ENCODE data around the gene PTPN18. TPM values are rescaled to one million over a fixed set of nuclear protein-coding genes. Genes with fewer than 3 reads are reported as not detected.

PTPN18 gene, protein sequence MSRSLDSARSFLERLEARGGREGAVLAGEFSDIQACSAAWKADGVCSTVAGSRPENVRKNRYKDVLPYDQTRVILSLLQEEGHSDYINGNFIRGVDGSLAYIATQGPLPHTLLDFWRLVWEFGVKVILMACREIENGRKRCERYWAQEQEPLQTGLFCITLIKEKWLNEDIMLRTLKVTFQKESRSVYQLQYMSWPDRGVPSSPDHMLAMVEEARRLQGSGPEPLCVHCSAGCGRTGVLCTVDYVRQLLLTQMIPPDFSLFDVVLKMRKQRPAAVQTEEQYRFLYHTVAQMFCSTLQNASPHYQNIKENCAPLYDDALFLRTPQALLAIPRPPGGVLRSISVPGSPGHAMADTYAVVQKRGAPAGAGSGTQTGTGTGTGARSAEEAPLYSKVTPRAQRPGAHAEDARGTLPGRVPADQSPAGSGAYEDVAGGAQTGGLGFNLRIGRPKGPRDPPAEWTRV
- total RNA-seq (2022; extraction: Qiagen RNA extraction; ENCODE audit: low read depth): 26.9 to 29.3 TPM (median 27.3 TPM) in 5 replicates

DNA sequence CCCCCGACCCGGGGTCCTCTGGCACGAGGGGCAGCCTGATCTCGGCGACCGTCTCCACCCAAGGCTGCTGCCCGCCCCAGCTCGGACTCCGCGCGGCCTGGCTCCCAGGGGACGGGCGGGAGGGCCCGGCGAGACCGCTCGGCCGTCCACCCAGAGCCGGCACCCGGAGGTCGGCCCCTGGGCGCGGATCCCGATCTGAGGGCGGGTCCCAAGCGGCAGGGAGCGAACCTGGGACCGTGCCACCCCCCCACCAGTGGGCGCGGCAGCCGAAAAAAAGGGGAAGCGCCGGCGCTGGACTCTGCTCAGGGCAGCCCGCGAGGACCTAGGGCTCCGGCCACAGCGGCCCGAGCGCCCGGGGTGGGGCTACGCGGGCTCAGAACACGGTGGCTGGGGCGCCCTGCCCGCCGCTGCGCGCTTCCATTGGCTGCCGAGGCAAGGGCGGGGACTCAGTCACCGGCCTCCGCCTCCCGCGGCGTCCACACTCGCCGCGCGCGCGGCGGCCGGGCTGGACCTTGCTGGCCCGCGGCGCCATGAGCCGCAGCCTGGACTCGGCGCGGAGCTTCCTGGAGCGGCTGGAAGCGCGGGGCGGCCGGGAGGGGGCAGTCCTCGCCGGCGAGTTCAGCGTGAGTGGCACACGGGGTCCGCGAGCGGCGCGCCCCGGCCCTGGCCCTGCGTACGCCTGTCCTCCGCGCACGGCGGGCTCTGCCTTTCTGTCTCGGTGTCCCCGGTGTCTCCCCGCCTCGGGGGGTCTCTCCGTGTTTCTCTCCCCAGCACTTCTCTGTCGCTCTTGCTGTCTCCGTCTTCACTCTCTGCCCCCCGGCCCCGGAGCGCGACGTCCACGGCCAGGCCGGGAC lies at the start of gene PTPN18:
Gene PTPN18 (plus strand): TSS at position 479 of the 854 bp plus-strand sequence. CDS start 52 bp downstream, at position 531.

DNA sequence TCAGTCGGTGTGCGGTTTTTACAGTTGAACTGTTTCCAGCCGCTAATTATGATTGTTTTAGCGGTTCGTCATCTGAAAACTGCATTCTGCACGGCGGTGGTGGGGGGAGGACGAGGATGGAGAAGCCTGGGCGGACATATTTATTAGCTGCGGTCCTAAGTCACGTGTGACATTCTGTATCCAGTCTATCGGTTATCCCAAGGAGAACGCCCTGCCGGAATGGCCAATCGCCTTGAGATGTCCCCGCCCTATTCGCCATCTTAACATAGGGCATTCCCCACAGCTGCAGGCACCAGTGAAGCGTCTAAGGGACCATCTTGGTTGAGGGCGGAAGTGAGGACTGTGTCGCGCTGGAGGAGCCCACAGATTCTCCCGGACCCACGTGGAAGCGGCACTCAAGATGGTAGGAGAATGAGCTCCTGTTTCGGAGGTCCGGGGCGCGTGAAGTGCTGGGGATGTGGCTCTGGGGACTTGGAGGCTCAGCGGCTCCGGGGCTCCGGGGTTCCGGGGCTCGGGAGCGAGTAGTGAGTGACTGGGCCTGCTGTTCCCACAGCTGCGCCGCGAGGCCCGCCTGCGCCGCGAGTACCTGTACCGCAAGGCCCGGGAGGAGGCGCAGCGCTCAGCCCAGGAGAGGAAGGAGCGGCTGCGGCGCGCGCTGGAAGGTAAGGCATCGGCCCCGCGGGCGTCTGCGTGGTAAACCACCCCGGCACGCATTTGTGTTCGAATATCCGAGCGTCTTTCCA lies 13.2 kb upstream of the PTPN18 start, which contains the start of gene IMP4:
Gene IMP4 (plus strand): TSS at position 365 of the 743 bp plus-strand sequence. CDS start 36 bp downstream, at position 401.

Other genes with a start within 250 kb of the PTPN18 start
- gene POTEF, start 226.8 kb upstream of the PTPN18 start, total RNA-seq (2022; extraction: Qiagen RNA extraction; ENCODE audit: low read depth): 0.03 TPM in 1 of 5 replicates, not detected in the others
- gene CCDC74B, start 210.9 kb upstream of the PTPN18 start, total RNA-seq (2022; extraction: Qiagen RNA extraction; ENCODE audit: low read depth): 5.4 to 7.8 TPM (median 6.5 TPM) in 5 replicates
- gene SMPD4, start 174.5 kb upstream of the PTPN18 start, total RNA-seq (2022; extraction: Qiagen RNA extraction; ENCODE audit: low read depth): 60.5 to 80.8 TPM (median 77.9 TPM) in 5 replicates
- gene MZT2B, start 173.8 kb upstream of the PTPN18 start, total RNA-seq (2022; extraction: Qiagen RNA extraction; ENCODE audit: low read depth): 267 to 463 TPM (median 389 TPM) in 5 replicates
- gene TUBA3E, start 157.6 kb upstream of the PTPN18 start, total RNA-seq (2022; extraction: Qiagen RNA extraction; ENCODE audit: low read depth): not detected in 5 replicates
- gene IMP4, start 13.2 kb upstream of the PTPN18 start, total RNA-seq (2022; extraction: Qiagen RNA extraction; ENCODE audit: low read depth): 141 to 198 TPM (median 163 TPM) in 5 replicates
- gene POTEI, start 153.3 kb downstream of the PTPN18 start, total RNA-seq (2022; extraction: Qiagen RNA extraction; ENCODE audit: low read depth): not detected in 5 replicates
- not detected in 5 replicates for gene CFC1B, start 165.2 kb downstream of the PTPN18 start, total RNA-seq (2022; extraction: Qiagen RNA extraction; ENCODE audit: low read depth)
- gene CFC1, start 243.5 kb downstream of the PTPN18 start, total RNA-seq (2022; extraction: Qiagen RNA extraction; ENCODE audit: low read depth): not detected in 5 replicates

Data from A549 treated with RU486 at 1 μM for 4 hours (cell line).